Tibial nerve (tissue), 4 donors: ENCODE results near the gene BPTF.
"Not testable (repeated sequence)": the region's sequence is repeated elsewhere in the genome, so short reads cannot be mapped to it uniquely, and the experiment has no call there.

Experiments used
- CTCF ChIP-seq, 5 experiments: fragments of 200-600 bp in 3 of 5; fragments of 450-650 bp in 2 of 5; sonication (generic) in 3 of 5; IDR thresholded peaks; one replicate each; pipeline ENCODE4 v1.5.1; 2016 to 2019; ENCODE audit warnings: antibody characterized with exemption in 5 of 5, mild to moderate bottlenecking in 3 of 5, moderate library complexity in 2 of 5
- EP300 ChIP-seq, 2 donors: sonication (generic); formaldehyde crosslinking; IDR thresholded peaks; one replicate each; pipeline ENCODE4 v1.6.1; 2017; ENCODE audit warnings: antibody characterized with exemption in 2 of 2, mild to moderate bottlenecking in 1 of 2
- POLR2A ChIP-seq, 2 donors: fragments of 450-650 bp; IDR thresholded peaks; one replicate each; pipeline ENCODE4 v1.6.1; 2017; ENCODE audit warnings: antibody characterized with exemption in 2 of 2, mild to moderate bottlenecking in 2 of 2, moderate library complexity in 2 of 2

GRCh38 chr17:67856402-67856801, 31.1 kb downstream of the BPTF start:
- not testable (repeated sequence) for TF ChIP-seq CTCF, POLR2A, EP300 (IDR thresholded peaks at IDR 0.05)
